Measurements from ENCODE around the gene SDK1.
"Not testable (repeated sequence)": the region's sequence is repeated elsewhere in the genome, so short reads cannot be mapped to it uniquely, and the experiment has no call there.

SDK1 gene

DNA sequence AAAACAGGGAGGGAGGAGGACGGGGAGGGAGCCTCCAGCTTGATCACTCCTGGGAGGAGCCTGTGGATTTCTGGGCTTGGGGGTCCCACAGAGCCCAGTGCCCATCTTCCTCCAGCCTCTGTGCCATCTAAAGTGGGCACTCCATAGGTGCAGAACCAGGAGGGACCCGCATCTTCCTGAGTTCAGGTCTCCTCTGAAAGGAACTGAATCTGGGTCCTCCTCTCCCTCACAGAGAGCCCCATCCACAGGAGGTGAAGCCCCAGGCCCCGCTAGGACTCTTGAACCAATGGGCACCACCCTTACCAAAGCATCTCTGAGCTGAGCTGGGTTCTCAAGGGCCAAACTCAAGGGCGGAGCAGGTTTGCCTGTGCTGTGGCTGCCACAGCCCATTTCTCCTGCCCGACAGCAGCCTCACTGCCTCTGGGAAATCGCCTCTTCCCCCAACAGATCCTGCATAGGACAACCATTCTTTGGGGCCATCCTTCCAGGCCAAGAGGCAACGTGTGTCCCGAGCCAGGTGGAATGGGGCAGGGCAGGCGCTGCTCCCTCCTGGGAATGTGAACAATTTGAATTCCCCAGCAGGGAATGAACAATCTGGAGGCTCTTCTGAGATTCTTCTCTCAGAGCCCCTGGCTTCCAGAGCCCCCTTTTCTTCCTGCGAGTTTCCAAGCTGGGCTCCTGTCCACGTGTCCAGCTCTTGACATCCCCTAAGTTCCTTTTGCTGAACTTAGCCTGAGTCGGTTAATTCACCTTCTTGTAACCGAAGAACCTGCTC lies 970.1 kb downstream of the SDK1 start:
- DNase-seq (ENCODE audit: low spot score): no peak

DNA sequence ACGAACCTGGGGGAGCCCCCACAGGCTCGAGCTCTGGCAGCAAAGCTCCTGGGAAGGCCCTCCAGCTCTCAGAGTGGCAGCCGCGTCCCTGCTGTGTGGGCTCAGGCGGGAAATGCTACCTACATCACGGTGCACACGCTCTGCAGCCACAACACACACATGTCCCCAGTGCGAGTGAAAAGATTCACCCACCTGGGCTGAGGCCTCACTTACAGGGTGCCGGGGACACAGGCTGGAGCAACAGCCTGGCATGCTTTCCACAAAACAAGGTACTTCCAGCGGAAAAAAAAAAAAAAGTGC lies 970.6 kb downstream of the SDK1 start:
- no peak for DNase-seq (ENCODE audit: low spot score)

DNA sequence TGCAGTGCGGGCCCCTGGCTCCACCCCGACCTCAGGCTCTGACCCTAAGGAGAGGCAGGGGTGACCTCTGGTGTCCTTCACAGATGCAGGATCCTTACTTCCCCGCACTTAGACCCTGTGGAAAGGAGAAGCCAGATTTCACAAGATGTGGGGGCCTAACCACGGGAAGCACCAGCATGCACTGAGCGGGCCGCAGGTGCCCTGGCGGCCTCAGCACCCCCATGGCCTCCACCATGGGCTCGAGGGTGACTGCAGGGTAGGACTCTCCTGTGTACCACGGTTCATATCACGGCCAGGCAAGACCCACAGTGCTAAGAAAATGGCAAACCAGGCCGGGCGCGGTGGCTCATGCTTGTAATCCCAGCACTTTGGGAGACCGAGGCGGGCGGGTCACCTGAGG lies 971.1 kb downstream of the SDK1 start:
- no peak for DNase-seq (ENCODE audit: low spot score)

DNA sequence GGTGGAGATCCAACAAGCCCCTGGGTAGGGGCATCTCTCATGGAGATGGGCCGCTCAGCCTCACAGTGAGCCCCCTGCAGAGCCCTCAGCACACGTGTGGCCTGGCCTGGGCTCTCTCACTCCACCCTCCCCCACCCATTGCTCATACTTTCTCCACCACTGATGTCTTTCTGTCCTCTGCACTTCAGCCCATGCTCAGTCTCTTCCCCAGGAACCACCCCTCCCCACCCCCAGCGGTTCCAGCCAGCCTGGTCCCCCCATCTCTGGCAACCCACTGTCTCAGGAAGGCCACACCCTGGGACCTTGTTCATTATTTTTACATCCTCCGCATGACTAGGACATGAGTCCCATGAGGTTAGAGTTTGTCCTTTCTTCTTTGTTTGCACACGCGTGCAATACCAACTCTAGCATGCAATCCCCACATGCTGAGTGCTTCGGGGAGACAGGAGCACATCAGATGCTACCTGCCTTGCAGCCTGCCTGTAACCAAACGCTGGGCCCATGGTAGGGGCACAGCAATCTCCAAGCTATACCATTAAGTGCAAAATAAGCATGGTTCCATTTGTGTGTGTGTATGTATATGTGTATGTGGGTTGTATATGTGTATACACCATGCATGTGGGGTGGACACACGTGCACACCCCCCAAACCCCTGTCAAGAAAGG lies 972.6 kb downstream of the SDK1 start:
- no peak for DNase-seq (ENCODE audit: low spot score)

DNA sequence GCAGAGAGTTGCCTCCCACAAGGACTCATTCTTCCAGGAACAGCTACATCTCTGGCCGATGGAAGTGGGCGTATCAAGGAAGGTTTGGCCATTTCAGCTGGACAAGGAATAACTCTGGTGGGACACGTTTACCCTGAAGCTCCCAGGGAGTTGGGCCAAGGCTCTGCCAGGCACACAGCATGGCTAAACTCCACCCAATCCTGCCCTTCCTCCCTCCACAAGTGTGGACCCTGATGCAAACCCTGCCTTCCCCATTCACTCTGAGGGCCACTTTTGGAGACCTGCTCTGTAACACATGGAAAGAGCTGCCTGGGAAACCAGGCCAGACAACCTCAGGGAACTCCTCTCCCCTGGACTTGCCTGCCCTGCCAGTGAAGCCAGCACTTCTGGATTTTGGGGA lies 973.2 kb downstream of the SDK1 start:
- DNase-seq (ENCODE audit: low spot score): no peak

DNA sequence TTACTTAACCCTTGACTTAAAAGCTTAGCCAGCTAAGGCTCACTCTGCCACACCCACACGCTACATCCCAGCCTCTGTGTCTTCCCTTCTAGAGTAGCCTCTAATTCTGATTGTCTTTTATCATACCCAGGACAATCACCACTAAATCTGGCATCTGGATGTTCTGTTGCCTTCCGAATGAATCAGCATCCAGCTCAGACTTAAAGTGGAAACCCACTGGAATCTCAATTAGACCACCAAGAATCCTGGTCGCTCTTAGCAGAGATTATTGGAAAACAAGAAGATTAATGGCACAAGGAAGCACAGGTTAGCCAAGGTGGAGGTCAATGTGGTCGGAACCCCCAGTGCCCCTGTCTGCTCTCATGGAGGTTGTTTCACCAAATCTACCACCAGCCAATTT lies 976.9 kb downstream of the SDK1 start:
- no peak for DNase-seq (ENCODE audit: low spot score)

DNA sequence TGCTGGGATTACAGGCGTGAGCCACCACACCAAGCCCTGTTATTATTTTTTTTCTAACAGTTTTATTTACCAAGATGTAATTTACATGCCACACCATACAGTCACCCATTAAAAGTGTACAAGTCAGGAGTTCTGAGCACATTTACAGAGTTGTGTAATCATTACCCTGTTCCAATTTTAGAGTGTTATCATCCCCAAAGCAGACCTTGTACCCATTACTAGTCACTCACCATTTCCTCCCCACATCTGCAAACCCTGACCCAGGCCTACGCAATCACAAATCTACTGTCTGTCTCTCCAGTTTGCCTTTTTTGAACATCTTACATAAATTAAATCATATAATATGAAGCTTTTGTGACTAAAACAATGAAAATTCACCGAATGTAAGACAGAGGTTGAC lies 978.2 kb downstream of the SDK1 start:
- no peak for DNase-seq (ENCODE audit: low spot score)

DNA sequence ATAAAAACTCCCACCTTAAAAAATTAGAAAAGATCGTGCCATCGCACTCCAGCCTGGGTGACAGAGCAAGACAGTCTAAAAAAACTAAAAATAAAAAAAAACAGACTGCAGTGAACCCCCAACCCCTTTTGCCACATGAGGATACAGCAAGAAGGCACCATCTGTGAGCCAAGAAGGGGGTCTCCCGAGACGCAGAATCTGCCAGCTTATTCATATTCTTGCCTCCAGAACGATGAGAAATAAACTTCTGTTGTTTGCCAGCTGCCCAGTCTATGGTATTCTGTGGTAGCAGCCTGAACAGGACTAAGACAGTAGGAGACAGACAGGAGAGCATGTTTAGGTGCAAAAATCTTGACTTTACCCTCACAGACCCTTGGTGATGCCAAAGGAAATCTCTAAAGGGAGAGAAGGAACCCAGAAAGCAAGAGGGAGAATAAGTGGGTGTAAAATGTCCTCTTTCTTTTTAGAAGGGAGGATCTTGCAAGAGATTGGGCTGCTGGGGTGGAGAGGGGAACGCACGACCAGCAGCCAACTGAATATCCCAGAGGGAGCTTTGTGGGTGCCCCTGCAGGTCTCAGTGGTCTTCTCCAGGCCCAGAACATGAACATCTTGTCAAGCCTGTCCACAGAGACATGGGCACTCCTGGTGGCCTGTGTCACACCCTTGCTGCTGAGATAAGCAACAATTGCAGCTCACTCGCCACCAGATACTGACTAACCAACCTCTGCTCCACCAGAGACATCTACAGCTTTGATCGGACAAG lies 980.4 kb downstream of the SDK1 start:
- no peak for DNase-seq (ENCODE audit: low spot score)

DNA sequence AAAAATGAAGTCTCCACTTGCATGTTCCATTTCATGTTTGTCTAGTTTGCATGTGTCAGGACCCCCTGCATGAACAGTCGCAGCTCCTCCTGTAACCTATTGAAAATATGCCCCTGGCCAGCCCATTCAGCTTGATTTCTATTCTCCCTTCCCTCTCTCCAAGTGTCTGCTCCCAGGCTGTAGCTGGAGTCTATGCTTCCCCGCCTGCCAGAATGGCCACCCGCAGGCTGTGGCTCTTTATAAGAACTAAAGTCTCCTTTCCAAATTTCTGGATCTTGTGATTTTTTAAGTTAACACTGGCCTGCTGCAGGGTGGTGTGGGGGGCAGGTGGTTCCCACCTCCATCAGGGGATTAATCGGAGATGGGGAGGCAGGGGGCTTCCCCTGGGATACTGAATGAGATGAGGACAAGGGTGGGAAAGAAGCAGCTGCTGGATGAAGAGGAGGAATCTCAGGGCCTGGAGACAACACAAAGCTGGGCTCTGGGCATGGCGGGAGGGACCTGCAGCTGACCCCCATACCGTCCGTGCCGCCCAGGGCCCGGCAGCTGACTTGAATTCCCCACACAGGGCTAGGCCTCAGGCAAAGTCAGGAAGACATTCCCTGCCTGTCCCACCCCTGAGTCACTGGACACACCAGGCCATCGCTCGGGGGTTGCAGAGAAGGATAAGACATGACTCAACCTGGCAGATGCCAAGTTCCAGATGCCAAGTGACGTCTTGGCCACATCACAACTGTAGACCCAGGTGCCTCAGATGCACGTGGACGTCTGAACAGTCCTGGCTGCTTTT lies 981.6 kb downstream of the SDK1 start:
- no peak for DNase-seq (ENCODE audit: low spot score)

DNA sequence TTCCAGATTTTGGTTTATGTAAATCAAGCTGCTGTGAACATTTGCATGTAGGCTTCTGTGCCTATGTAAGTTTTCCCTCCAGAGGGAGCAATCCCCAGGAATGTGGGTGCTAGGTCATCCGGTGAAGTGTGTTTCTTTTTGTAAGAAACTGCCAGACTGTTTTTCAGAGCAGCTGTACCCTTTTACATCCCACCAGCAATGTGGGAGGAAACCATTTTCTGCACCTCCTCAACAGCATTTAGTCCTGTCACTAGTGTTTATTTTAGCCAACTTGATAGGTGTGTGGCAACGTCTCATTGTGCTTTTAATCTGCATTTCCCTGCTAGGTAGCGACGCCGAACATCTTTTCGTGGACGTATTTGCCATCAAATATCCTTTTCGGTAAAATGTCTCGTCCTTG lies 985.3 kb downstream of the SDK1 start:
- DNase-seq (ENCODE audit: low spot score): no peak

DNA sequence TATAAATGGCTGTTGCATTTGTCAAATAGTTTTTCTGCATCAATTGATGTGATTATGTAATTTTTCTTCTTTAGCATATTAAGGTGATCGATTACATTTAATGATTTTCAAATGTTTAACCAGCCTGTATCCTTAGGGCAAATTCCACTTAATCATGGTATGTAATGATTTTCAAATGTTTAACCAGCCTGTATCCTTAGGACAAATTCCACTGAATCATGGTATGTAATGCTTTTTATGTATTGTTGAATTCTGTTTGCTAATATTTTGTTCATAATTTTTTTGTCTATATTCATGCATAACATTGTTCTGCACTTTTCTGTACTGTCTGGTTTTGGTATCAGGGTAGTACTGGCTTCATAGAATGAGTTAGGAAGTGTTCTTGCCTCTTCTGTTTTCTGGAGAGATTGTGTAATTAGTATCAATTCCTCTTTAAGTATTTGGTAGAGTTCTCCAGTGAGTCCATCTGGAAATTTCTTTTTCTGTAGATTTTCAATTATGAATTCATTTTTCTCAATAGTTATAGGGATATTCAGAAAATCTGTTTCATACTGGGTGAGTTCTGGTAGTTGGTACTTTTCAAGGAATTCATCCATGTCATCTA lies 987.8 kb downstream of the SDK1 start:
- DNase-seq (ENCODE audit: low spot score): no peak

DNA sequence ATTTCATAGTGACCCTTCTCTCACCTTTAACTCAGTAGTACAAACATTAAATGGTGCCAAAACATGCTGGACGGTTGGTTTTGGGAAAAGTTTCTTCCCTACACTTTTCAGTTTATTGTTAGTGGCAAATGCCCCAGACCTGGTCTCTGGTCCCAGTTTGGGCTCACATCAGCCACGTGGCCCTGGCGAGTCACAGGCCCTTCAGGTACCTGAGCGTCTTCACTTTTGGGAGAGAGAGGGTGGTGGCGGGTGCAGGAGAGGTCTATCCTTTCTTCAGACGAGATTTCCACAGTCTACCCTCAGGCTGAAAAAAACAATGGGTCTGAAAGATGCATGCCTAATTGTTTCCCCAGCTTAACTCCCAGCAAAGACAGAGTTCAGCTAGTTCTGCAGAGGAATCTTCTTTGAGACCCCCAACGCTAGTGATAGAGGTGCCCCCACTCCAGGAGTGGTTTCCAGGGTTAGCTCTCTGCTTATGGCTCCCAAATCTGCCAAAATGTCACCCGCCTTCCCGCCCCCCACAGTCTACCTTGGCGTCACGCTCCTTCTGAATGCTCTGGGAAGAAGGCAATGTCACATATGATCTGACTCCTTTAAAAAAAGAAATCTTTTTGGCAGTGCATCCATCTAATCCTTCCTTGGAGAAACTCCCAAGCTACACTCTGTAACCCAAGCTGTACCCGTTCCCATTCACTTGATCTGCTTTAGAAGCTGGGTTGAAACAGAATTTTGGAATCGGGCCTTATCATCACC lies 996.3 kb downstream of the SDK1 start:
- DNase-seq (ENCODE audit: low spot score): no peak

DNA sequence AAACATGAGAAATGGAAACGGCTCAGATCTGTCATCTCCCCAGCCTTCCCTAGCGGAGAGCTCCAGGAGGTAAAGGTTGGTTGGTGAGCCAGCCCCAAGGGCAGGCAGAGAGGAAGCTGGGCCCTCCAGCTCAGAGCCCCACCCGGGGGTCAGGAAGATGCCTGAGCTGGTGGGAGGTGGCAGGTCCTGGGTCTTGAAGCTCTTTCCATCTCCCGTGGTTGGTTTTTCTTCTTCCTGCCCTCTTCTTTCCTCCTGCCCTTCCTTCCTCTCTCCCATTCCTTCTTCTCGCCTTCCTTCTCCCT lies 996.8 kb downstream of the SDK1 start:
- DNase-seq (ENCODE audit: low spot score): no peak

DNA sequence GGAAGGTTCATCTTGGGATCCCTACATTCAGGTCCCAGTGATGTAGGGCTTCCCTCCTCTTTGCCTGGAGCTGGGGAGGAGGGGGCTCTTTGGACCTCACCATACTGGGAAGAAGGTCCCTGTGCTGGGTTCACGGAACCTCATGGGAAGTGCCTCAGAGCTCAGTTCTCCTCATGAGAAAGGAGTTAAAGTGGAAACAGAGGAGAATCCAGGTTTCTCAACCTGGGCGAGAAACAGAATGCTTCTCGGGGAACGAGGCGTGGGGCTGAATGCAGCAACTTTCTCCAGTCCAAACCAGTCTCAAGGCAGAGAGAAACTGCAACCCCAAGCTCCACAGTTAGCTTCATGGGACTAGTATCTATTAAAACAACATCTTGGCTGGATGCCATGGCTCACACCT lies 998.4 kb downstream of the SDK1 start:
- no peak for DNase-seq (ENCODE audit: low spot score)

DNA sequence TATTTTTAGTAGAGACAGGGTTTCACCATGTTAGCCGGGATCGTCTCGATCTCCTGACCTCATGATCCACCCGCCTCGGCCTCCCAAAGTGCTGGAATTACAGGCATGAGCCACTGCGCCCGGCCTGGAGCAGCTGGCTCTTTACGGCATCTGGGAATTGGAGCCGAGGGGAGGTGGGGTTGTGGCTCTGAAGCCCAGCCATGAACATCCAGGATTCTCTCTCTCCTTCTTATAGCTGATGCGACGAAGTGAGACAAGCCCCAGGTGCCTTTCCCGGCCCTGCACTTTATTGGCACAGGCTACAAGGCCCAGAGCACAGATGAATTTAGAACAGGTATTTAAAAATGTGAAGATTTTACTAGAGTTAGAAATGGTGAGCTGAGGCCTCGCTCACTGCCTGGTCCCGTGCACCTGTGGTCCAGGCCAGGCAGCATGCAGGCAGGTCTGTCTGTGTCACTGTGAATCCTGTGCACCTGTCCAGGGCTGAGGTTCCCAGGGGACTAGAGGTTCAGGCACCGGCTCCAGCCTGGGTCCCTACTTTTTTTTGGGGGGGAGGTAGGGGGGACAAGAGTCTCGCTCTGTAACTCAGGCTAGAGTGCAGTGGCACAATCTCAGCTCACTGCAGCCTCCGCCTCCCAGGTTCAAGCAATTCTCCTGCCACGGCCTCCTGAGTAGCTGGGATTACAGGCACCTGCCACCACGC lies 1001.3 kb downstream of the SDK1 start:
- no peak for DNase-seq (ENCODE audit: low spot score)

DNA sequence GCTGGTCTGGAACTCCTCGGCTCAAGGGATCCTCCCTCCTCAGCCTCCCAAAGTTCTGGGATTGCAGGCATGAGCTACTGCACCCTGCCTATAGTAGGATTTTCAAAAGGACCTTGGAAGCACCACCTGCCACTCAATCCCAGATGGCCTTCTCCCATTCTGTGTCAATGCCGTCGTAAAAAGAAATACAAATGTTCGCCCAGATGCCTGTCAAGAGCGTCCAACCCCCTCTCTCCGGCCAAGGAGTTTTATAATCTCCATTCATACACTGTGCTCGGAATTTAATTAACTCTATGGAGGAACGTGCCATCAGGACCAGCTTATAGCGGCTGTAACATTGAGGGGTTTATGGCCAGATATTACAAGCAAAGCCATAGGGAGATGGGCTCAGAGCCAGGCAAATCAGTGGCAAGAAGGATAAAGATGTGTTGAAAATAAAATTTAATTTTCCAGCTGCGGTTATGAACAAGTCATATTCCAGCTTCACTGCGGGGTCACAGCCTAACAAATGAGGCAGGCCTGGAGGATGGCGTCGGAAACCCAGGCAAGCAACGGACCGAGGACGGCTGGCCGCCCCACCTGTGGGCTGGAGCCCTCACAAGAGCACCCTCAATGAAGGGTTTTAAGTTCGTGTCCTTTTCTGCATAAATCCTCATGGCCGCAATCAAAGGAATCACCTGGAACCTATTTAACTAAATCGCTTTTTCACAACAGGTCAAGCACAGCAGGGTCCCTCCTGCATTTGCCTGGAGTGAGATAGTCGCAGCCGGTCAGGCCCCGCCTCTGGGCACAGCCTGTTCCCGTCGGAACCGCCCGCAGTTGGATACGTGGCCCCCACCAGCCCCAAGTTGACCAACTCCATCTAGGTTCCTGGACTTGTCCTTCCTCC lies 1006.5 kb downstream of the SDK1 start:
- DNase-seq (ENCODE audit: low spot score): no peak

DNA sequence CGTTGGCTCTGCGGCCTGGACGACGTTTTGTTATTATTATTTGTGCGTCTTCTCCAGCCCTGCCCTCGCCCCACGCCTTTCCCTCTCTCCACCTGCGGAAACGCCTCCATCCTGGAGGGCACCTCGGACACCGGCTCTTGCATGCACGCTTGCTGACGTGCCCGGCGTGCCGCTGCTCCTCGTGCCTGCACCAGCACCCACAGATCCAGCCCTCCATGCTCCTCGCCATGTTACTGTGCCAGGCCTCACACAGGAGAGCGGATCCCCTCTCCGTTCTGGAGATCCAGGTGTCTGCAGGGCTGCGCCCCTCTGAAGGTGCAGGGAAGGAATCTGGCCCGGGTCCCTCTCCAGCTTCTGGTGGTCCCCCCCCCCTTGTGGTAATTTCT lies 1007.1 kb downstream of the SDK1 start:
- DNase-seq (ENCODE audit: low spot score): no peak

DNA sequence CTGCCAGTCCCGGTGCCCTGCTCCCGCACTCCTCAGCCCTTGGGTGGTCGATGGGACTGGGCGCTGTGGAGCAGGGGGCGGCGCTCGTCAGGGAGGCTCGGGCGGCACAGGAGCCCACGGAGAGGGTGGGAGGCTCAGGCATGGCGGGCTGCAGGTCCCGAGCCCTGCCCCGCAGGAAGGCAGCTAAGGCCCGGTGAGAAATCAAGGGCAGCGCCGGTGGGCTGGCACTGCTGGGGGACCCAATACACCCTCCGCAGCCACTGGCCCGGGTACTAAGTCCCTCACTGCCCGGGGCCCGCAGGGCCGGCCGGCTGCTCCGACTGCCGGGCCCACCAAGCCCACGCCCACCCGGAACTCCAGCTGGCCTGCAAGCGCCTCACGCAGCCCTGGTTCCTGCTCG lies 1012.9 kb downstream of the SDK1 start:
- DNase-seq (ENCODE audit: low spot score): not testable (repeated sequence)

DNA sequence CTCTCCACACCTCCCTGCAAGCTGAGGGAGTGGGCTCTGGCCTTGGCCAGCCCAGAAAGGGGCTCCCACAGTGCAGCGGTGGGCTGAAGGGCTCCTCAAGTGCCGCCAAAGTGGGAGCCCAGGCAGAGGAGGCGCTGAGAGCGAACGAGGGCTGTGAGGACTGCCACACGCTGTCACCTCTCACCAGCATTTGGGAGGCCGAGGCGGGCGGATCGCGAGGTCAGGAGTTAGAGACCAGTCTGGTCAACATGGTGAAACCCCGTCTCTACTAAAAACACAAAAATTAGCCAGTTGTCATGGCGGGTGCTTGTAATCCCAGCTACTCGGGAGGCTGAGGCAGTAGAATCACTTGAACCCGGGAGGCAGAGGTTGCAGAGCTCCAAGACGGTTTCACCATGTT lies 1013.3 kb downstream of the SDK1 start:
- DNase-seq (ENCODE audit: low spot score): not testable (repeated sequence)
